Measurements from ENCODE around the gene AGPS. TPM values are rescaled to one million over a fixed set of nuclear protein-coding genes. Genes with fewer than 3 reads are reported as not detected.

AGPS gene
- total RNA-seq, 1 experiment from 2014 or later, result 60.9 TPM

- H3K79me1 ChIP-seq (ENCODE audit: insufficient read depth, low read depth, low read length, poor library complexity, severe bottlenecking), result no peaks in the 10 kb centered on the region
- H4K20me1 ChIP-seq (ENCODE audit: control insufficient read depth, insufficient read depth, insufficient read length), result no peaks in the 10 kb centered on the region
- H3K56ac ChIP-seq (ENCODE audit: insufficient read length, low read depth, low read length), result no peak overlapping the region
- H3K4ac ChIP-seq (ENCODE audit: low read depth, low read length), result no peak overlapping the region
- no peak overlapping the region for H3K4me2 ChIP-seq (ENCODE audit: insufficient read depth, insufficient read length, low read length)
- Mint-ChIP-seq H3K36me3 (ENCODE audit: insufficient read depth in 1 of 3, low read depth in 3 of 3) (no peaks in the 10 kb centered on the region), H3K9me3 (no peaks in the 10 kb centered on the region), H3K4me1 (no peaks in the 10 kb centered on the region), H3K27ac (peak overlapping the region in 1 of 3 experiments; percentile 23; a peak in 1 of 7 replicates), H3K4me3 (no peak overlapping the region), H3K27me3 (ENCODE audit: low read depth) (no peaks in the 10 kb centered on the region)
- no peak overlapping the region for H2AFZ ChIP-seq (ENCODE audit: low read length)
- no peak overlapping the region for H2BK5ac ChIP-seq (ENCODE audit: insufficient read length, low read length)
- H4K8ac ChIP-seq (replicated peaks; ENCODE audit: insufficient read length, low read depth, low read length), result no peak overlapping the region
- H3K9ac ChIP-seq (ENCODE audit: extremely low read depth, insufficient read length, low read length), result no peak overlapping the region
- H3K79me2 ChIP-seq (ENCODE audit: insufficient read depth, low read length), result no peaks in the 10 kb centered on the region
- no peaks in the 10 kb centered on the region for H3K4me1 ChIP-seq (ENCODE audit: insufficient read depth, low read length)
- no peaks in the 10 kb centered on the region for H3K27me3 ChIP-seq (ENCODE audit: insufficient read depth, low read length)
- H3K23ac ChIP-seq (ENCODE audit: insufficient read length, low read depth, low read length), result no peak overlapping the region
- no peak overlapping the region for H2BK20ac ChIP-seq (ENCODE audit: low read depth, low read length, poor library complexity, severe bottlenecking)
- WGBS (ENCODE audit: extremely low coverage, insufficient read length, low lambda C conversion rate), result no CpG with 5 or more reads among the region's 1 CpG
- H3K23me2 ChIP-seq (ENCODE audit: insufficient read length, low read depth, low read length, poor library complexity, severe bottlenecking), result no peaks in the 10 kb centered on the region
- no peak overlapping the region for H3K18ac ChIP-seq (ENCODE audit: insufficient read length, low read depth, low read length)
- no peak overlapping the region for H3T11ph ChIP-seq (ENCODE audit: low read length)
- no peak for TF ChIP-seq CTCF (conservative IDR thresholded peaks at IDR 0.05)
- H3K14ac ChIP-seq (ENCODE audit: insufficient read depth, low read length), result no peak overlapping the region
- no peak overlapping the region for H2BK15ac ChIP-seq (ENCODE audit: low read depth, low read length)
- H2BK120ac ChIP-seq (ENCODE audit: low read depth, low read length, poor library complexity, severe bottlenecking), result no peak overlapping the region
- H4K91ac ChIP-seq (ENCODE audit: insufficient read length, low read depth, low read length), result no peak overlapping the region
- no peak overlapping the region for H2AK5ac ChIP-seq (ENCODE audit: insufficient read length, low read length)
- no peak overlapping the region for H3K27ac ChIP-seq (ENCODE audit: insufficient read length, low read depth, low read length)
- H4K5ac ChIP-seq (ENCODE audit: insufficient read length, low read depth, low read length), result no peak overlapping the region
- no peak overlapping the region for H2BK12ac ChIP-seq (ENCODE audit: insufficient read length, low read depth, low read length)
- H3K9me3 ChIP-seq (ENCODE audit: control insufficient read depth, low read depth, low read length), result no peaks in the 10 kb centered on the region
- no peak for DNase-seq
Measured at GRCh38 chr2:177501186-177501585, 108.6 kb downstream of the AGPS start.
